Glutamatergic neuron (in vitro differentiated cells): ENCODE data around the gene CCSER2. TPM values are rescaled to one million over a fixed set of nuclear protein-coding genes. Genes with fewer than 3 reads are reported as not detected.
"Not testable (repeated sequence)": the region's sequence is repeated elsewhere in the genome, so short reads cannot be mapped to it uniquely, and the experiment has no call there.

Experiments used
- DNase-seq: peaks from one replicate; pipeline ENCODE4 v3.0.0; 2022
- H3K27ac Mint-ChIP-seq: one replicate; pipeline ENCODE4 v1.8.0; 2020; ENCODE audit warnings: mild to moderate bottlenecking, mixed read lengths, inconsistent platforms; ENCODE audit not compliant: unreplicated experiment
- H3K27me3 Mint-ChIP-seq: one replicate; pipeline ENCODE4 v1.8.0; 2020; ENCODE audit warnings: mild to moderate bottlenecking, moderate library complexity, mixed read lengths, inconsistent platforms; ENCODE audit not compliant: unreplicated experiment
- H3K36me3 Mint-ChIP-seq: one replicate; pipeline ENCODE4 v1.8.0; 2020; ENCODE audit warnings: mild to moderate bottlenecking, mixed read lengths, inconsistent platforms; ENCODE audit not compliant: unreplicated experiment
- H3K4me1 Mint-ChIP-seq: one replicate; pipeline ENCODE4 v1.8.0; 2020; ENCODE audit warnings: mild to moderate bottlenecking, low read depth, mixed read lengths, inconsistent platforms; ENCODE audit not compliant: unreplicated experiment
- H3K4me3 Mint-ChIP-seq: one replicate; pipeline ENCODE4 v1.8.0; 2020; ENCODE audit warnings: mild to moderate bottlenecking, mixed read lengths, inconsistent platforms; ENCODE audit not compliant: unreplicated experiment
- H3K9me3 Mint-ChIP-seq: one replicate; pipeline ENCODE4 v1.8.0; 2020; ENCODE audit warnings: mild to moderate bottlenecking, moderate library complexity, mixed read lengths, inconsistent platforms; ENCODE audit not compliant: unreplicated experiment
- CTCF ChIP-seq: fragments of 200-600 bp; sonication (generic); IDR thresholded peaks from one replicate; pipeline ENCODE4 v1.5.0; 2021; ENCODE audit not compliant: partially characterized antibody, unreplicated experiment
- long read RNA-seq: library from polyadenylated mRNA; unstranded; transcript quantifications from one replicate; pipeline ENCODE4 v2.0.0, GENCODE V29; 2020; ENCODE audit not compliant: unreplicated experiment
- total RNA-seq: library from RNA; stranded (reverse); fragmentation: NEBNext Ultra II Directional; extraction: Animal tissue kit (Norgen Biotek cat#: 25700); gene quantifications from one replicate; pipeline ENCODE4 v1.2.1, GENCODE V29; 2021; ENCODE audit not compliant: unreplicated experiment

CCSER2 gene
- 168 TPM for total RNA-seq
- long read RNA-seq, partial matches to known transcripts, result 39 of 45 reads
- long read RNA-seq, other reads (novel, unspliced or antisense), result 5 of 45 reads

GRCh38 chr10:84328418-84329195, at the start of gene CCSER2:
CCSER2 (plus strand) TSS chr10:84328589; CDS start chr10:84371053, 42,464 bp downstream.
- Mint-ChIP-seq H3K27ac (peak within 1 kb of the TSS; percentile 98), H3K27me3 (peaks cover 10% of the 10 kb centered on the region)
- TF ChIP-seq CTCF, result no peak

GRCh38 chr10:84279876-84280475, 48.4 kb upstream of the CCSER2 start:
- not testable (repeated sequence) for DNase-seq, H3K27me3 Mint-ChIP-seq, H3K36me3 Mint-ChIP-seq, H3K9me3 Mint-ChIP-seq, H3K4me3 Mint-ChIP-seq, H3K27ac Mint-ChIP-seq, H3K4me1 Mint-ChIP-seq

More at GRCh38 chr10:84328418-84329195, at the start of gene CCSER2:
- DNase-seq, result peak; percentile 100
- Mint-ChIP-seq H3K4me3 (peak within 1 kb of the TSS; percentile 98), H3K4me1 (peaks cover 23% of the 10 kb centered on the region), H3K36me3 (no peaks in the 10 kb centered on the region), H3K9me3 (peaks cover 10% of the 10 kb centered on the region)

- TF ChIP-seq CTCF, result no peak
- Mint-ChIP-seq H3K4me1 (no peaks in the 10 kb centered on the region), H3K9me3 (no peaks in the 10 kb centered on the region), H3K4me3 (no peak overlapping the region), H3K36me3 (no peaks in the 10 kb centered on the region), H3K27ac (no peak overlapping the region), H3K27me3 (no peaks in the 10 kb centered on the region)
- DNase-seq, result no peak
Observed at GRCh38 chr10:84286695-84287094, 41.7 kb upstream of the CCSER2 start.

GRCh38 chr10:84288151-84288550, 40.2 kb upstream of the CCSER2 start:
- no peaks in the 10 kb centered on the region for H3K4me1 Mint-ChIP-seq
- no peaks in the 10 kb centered on the region for H3K9me3 Mint-ChIP-seq
- no peak overlapping the region for H3K4me3 Mint-ChIP-seq
- no peaks in the 10 kb centered on the region for H3K36me3 Mint-ChIP-seq
- DNase-seq, result no peak
- H3K27ac Mint-ChIP-seq, result no peak overlapping the region
- no peaks in the 10 kb centered on the region for H3K27me3 Mint-ChIP-seq
- no peak for TF ChIP-seq CTCF

- no peaks in the 10 kb centered on the region for H3K4me1 Mint-ChIP-seq
- no peak for TF ChIP-seq CTCF
- no peaks in the 10 kb centered on the region for H3K9me3 Mint-ChIP-seq
- H3K27me3 Mint-ChIP-seq, result no peaks in the 10 kb centered on the region
- H3K36me3 Mint-ChIP-seq, result no peaks in the 10 kb centered on the region
- no peak for DNase-seq
- no peak overlapping the region for H3K27ac Mint-ChIP-seq
- H3K4me3 Mint-ChIP-seq, result no peak overlapping the region
Observed at GRCh38 chr10:84289521-84290200, 38.7 kb upstream of the CCSER2 start.
